ENCODE measurements around the gene CPA1.

CPA1 gene

DNA sequence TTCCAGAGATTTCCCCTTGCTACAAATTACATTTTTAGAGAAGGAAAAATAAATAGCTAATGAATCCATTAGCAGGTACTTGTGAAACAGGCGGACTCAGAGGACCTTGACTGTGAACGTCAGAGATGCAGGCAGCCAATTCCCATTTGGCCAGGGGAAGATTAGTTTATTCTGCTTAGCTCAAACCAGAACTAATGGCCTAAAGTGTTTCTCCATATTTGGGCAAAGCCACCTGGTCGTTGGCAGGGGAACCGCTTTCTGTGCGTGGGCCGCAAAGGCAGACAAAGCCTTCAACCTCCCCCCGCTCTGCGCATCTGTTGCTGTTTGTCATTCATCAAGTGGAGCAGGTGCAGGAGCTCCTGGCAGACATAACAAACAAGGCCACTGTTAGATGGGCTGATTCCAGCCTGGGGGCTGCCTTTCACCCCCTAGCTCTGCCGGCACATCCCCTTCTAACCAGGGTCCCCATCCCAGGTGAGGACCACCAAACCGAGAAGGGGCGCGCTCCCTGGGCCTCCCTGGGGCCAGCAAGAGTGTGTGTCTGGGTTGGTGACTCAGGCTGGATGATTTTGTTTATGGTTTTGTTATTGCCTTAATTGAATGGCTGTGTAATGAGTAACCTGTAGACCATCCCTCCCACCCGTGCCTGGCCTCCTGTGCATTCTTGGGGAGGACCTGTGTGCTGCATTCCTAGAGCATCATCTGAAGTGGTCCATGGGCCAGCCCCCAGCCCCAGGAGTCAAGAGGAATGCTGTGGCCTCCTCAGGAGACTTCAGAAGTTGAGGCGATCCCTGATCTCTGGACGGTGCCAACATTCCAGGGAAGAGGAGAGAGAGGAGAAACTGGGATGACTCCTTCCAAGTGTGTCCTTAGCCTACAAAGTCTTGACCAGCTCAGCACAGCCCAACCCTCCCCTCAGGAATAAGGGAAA is 14.5 kb upstream of the CPA1 start (continued):
- TF ChIP-seq ZNF2 (tag by site-specific recombination; IDR thresholded peaks at IDR 0.05) (0 out of 2 replicates have a peak, but pooled peaks have one; percentile 43), ZNF362 (tag by site-specific recombination; IDR thresholded peaks at IDR 0.05) (0 out of 2 replicates have a peak, but pooled peaks have one; percentile 33), GLIS1 (tag by site-specific recombination; IDR thresholded peaks at IDR 0.05) (peak; percentile 88), HOXD13 (CRISPR knock-in tag; IDR thresholded peaks at IDR 0.05; ENCODE audit: borderline replicate concordance) (no peak), ZNF292 (tag by site-specific recombination; IDR thresholded peaks at IDR 0.05; ENCODE audit: borderline replicate concordance, low read depth) (no peak), SCRT1 (tag by site-specific recombination; IDR thresholded peaks at IDR 0.05; ENCODE audit: borderline replicate concordance) (peak; percentile 96), KLF17 (tag by site-specific recombination; IDR thresholded peaks at IDR 0.05) (peak; percentile 69), PBX3 (CRISPR knock-in tag; IDR thresholded peaks at IDR 0.05) (no peak), ZFP37 (tag by site-specific recombination; IDR thresholded peaks at IDR 0.05) (peak; percentile 33; the same call in 1 of the 2 replicates), ZXDB (tag by site-specific recombination; IDR thresholded peaks at IDR 0.05) (peak; percentile 62), ZNF785 (tag by site-specific recombination; IDR thresholded peaks at IDR 0.05) (no peak), ZNF341 (tag by site-specific recombination; IDR thresholded peaks at IDR 0.05; ENCODE audit: low read depth) (0 out of 2 replicates have a peak, but pooled peaks have one; percentile 10), ZNF473 (tag by site-specific recombination; IDR thresholded peaks at IDR 0.05) (no peak), ZNF555 (tag by site-specific recombination; conservative IDR thresholded peaks at IDR 0.05) (no peak), ZNF16 (tag by site-specific recombination; IDR thresholded peaks at IDR 0.05; ENCODE audit: low read depth) (no peak), ZNF596 (tag by site-specific recombination; IDR thresholded peaks at IDR 0.05) (no peak), YY2 (tag by site-specific recombination; IDR thresholded peaks at IDR 0.05) (no peak), ZNF133 (tag by site-specific recombination; IDR thresholded peaks at IDR 0.05) (no peak), ZNF530 (tag by site-specific recombination; IDR thresholded peaks at IDR 0.05; ENCODE audit: low read depth) (no peak), ZNF624 (tag by site-specific recombination; IDR thresholded peaks at IDR 0.05) (no peak), ZNF600 (tag by site-specific recombination; IDR thresholded peaks at IDR 0.05) (peak; percentile 54), ZNF37A (tag by site-specific recombination; IDR thresholded peaks at IDR 0.05) (no peak), FEZF1 (tag by site-specific recombination; IDR thresholded peaks at IDR 0.05) (no peak), ZFHX2 (tag by site-specific recombination; conservative IDR thresholded peaks at IDR 0.05) (peak; percentile 47), ZNF24 (tag by site-specific recombination; IDR thresholded peaks at IDR 0.05) (0 out of 2 replicates have a peak, but pooled peaks have one; percentile 47), ZBTB1 (tag by site-specific recombination; IDR thresholded peaks at IDR 0.05) (0 out of 2 replicates have a peak, but pooled peaks have one; percentile 27), SP7 (tag by site-specific recombination; IDR thresholded peaks at IDR 0.05) (peak; percentile 94)
- TF ChIP-seq, protein P1, sequence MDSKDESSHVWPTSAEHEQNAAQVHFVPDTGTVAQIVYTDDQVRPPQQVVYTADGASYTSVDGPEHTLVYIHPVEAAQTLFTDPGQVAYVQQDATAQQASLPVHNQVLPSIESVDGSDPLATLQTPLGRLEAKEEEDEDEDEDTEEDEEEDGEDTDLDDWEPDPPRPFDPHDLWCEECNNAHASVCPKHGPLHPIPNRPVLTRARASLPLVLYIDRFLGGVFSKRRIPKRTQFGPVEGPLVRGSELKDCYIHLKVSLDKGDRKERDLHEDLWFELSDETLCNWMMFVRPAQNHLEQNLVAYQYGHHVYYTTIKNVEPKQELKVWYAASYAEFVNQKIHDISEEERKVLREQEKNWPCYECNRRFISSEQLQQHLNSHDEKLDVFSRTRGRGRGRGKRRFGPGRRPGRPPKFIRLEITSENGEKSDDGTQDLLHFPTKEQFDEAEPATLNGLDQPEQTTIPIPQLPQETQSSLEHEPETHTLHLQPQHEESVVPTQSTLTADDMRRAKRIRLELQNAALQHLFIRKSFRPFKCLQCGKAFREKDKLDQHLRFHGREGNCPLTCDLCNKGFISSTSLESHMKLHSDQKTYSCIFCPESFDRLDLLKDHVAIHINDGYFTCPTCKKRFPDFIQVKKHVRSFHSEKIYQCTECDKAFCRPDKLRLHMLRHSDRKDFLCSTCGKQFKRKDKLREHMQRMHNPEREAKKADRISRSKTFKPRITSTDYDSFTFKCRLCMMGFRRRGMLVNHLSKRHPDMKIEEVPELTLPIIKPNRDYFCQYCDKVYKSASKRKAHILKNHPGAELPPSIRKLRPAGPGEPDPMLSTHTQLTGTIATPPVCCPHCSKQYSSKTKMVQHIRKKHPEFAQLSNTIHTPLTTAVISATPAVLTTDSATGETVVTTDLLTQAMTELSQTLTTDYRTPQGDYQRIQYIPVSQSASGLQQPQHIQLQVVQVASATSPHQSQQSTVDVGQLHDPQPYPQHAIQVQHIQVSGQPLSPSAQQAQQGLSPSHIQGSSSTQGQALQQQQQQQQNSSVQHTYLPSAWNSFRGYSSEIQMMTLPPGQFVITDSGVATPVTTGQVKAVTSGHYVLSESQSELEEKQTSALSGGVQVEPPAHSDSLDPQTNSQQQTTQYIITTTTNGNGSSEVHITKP (tag by site-specific recombination; IDR thresholded peaks at IDR 0.05), result peak; percentile 89
- TF ChIP-seq, protein P2, sequence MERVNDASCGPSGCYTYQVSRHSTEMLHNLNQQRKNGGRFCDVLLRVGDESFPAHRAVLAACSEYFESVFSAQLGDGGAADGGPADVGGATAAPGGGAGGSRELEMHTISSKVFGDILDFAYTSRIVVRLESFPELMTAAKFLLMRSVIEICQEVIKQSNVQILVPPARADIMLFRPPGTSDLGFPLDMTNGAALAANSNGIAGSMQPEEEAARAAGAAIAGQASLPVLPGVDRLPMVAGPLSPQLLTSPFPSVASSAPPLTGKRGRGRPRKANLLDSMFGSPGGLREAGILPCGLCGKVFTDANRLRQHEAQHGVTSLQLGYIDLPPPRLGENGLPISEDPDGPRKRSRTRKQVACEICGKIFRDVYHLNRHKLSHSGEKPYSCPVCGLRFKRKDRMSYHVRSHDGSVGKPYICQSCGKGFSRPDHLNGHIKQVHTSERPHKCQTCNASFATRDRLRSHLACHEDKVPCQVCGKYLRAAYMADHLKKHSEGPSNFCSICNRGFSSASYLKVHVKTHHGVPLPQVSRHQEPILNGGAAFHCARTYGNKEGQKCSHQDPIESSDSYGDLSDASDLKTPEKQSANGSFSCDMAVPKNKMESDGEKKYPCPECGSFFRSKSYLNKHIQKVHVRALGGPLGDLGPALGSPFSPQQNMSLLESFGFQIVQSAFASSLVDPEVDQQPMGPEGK (tag by site-specific recombination; IDR thresholded peaks at IDR 0.05), result peak; percentile 61

Data from HEK293 (cell line).